HepG2 (cell line): Measurements from ENCODE around the gene RELL1. TPM values are rescaled to one million over a fixed set of nuclear protein-coding genes. Genes with fewer than 3 reads are reported as not detected.

Experiments
- ATF7 ChIP-seq, 2 experiments: fragments of 450-650 bp in 1 of 2; sonication (generic) in 1 of 2; formaldehyde crosslinking in 1 of 2; IDR thresholded peaks; 2 replicates each; pipeline versions ENCODE4 v1.4.0 to v1.6.1; 2016 to 2020; ENCODE audit warnings: antibody characterized with exemption in 1 of 2, mild to moderate bottlenecking in 1 of 2, missing genetic modification reagents in 1 of 2
- ATF7-NPFF ChIP-seq: sonication (generic); formaldehyde crosslinking; IDR thresholded peaks from 2 replicates; pipeline ENCODE4 v1.8.1; 2023; ENCODE audit warnings: mild to moderate bottlenecking, low read depth, missing genetic modification reagents, moderate library complexity
- BCL6 ChIP-seq: IDR thresholded peaks from 2 replicates; pipeline ENCODE4 v1.6.1; 2016; ENCODE audit warnings: missing genetic modification reagents, missing compliant biosample characterization
- HDAC1 ChIP-seq: sonication (generic); formaldehyde crosslinking; IDR thresholded peaks from 2 replicates; pipeline ENCODE4 v1.5.1; 2020; ENCODE audit warnings: mild to moderate bottlenecking, missing genetic modification reagents
- HDAC2 ChIP-seq: sonication (generic); formaldehyde crosslinking; IDR thresholded peaks from 2 replicates; pipeline ENCODE4 v1.4.0; 2020; ENCODE audit warnings: missing genetic modification reagents
- IKZF4 ChIP-seq: sonication (generic); formaldehyde crosslinking; IDR thresholded peaks from 2 replicates; pipeline ENCODE4 v1.5.1; 2020; ENCODE audit warnings: borderline replicate concordance, mild to moderate bottlenecking, low read depth, missing genetic modification reagents; ENCODE audit errors: not compliant biosample characterization
- KDM5B ChIP-seq: sonication (generic); formaldehyde crosslinking; IDR thresholded peaks from 2 replicates; pipeline ENCODE4 v1.4.0; 2020; ENCODE audit warnings: missing genetic modification reagents, mild to moderate bottlenecking, borderline replicate concordance
- KLF13 ChIP-seq: sonication (generic); formaldehyde crosslinking; IDR thresholded peaks from 2 replicates; pipeline ENCODE4 v1.4.0; 2020; ENCODE audit warnings: mild to moderate bottlenecking, missing genetic modification reagents
- RBFOX2 ChIP-seq: fragments of 200-400 bp; formaldehyde crosslinking; IDR thresholded peaks from 2 replicates; pipeline ENCODE4 v1.6.1; 2017; ENCODE audit warnings: low read depth, mild to moderate bottlenecking, low read length
- SRSF1 ChIP-seq: fragments of 200-400 bp; formaldehyde crosslinking; optimal IDR thresholded peaks from 2 replicates; pipeline ENCODE3; 2017; ENCODE audit warnings: mild to moderate bottlenecking, low read depth, low read length, moderate library complexity
- ZBTB49 ChIP-seq: sonication (generic); formaldehyde crosslinking; IDR thresholded peaks from 2 replicates; pipeline ENCODE4 v1.4.0; 2020; ENCODE audit warnings: missing genetic modification reagents, borderline replicate concordance
- ZBTB8A ChIP-seq: sonication (generic); formaldehyde crosslinking; IDR thresholded peaks from 2 replicates; pipeline ENCODE4 v1.4.0; 2020; ENCODE audit warnings: mild to moderate bottlenecking, low read depth, missing genetic modification reagents, borderline replicate concordance
- ZHX1 ChIP-seq: sonication (generic); formaldehyde crosslinking; IDR thresholded peaks from 2 replicates; pipeline ENCODE4 v1.8.1; 2022; ENCODE audit warnings: low read depth, mild to moderate bottlenecking, missing genetic modification reagents
- ZMYM2 ChIP-seq: sonication (generic); formaldehyde crosslinking; IDR thresholded peaks from 2 replicates; pipeline ENCODE4 v1.8.0; 2022; ENCODE audit warnings: mild to moderate bottlenecking, missing genetic modification reagents
- ZMYM4 ChIP-seq: sonication (generic); formaldehyde crosslinking; IDR thresholded peaks from 2 replicates; pipeline ENCODE4 v1.8.1; 2023; ENCODE audit warnings: mild to moderate bottlenecking, missing genetic modification reagents
- ZNF652 ChIP-seq: IDR thresholded peaks from 2 replicates; pipeline ENCODE4 v1.6.1; 2016; ENCODE audit warnings: low read depth, borderline replicate concordance
- ZNF670 ChIP-seq: sonication (generic); formaldehyde crosslinking; IDR thresholded peaks from 2 replicates; pipeline ENCODE4 v1.8.0; 2022; ENCODE audit warnings: mild to moderate bottlenecking, missing genetic modification reagents, borderline replicate concordance
- ZNF746 ChIP-seq: sonication (generic); formaldehyde crosslinking; IDR thresholded peaks from 2 replicates; pipeline ENCODE4 v1.8.0; 2022; ENCODE audit warnings: mild to moderate bottlenecking, missing genetic modification reagents
- polyA plus RNA-seq, 8 experiments: library from polyadenylated mRNA; depleted of rRNA in 3 of 8; stranded (reverse) in 7 of 8; unstranded in 1 of 8; fragments of >200 nt; fragmentation: Illumina TruSeq in 4 of 8; extraction: Trizol in 4 of 8; gene quantifications; 2 replicates each; pipeline versions ENCODE4 v1.2.1 to v1.2.3, GENCODE V29; 2011 to 2016; ENCODE audit warnings: low read depth in 4 of 8, missing spikeins in 1 of 8, mixed read lengths in 1 of 8; ENCODE audit not compliant: insufficient read depth in 1 of 8
- total RNA-seq, 5 experiments: library from RNA; depleted of rRNA; stranded (reverse); fragments of >200 nt; fragmentation: Illumina TruSeq; extraction: Trizol; gene quantifications; 2 replicates each; pipeline ENCODE4 v1.2.3, GENCODE V29; 2016; ENCODE audit warnings: low read depth in 1 of 5
- TF ChIP-seq, protein P1 (sequence below): sonication (generic); formaldehyde crosslinking; IDR thresholded peaks from 2 replicates; pipeline ENCODE4 v1.4.0; 2020; ENCODE audit warnings: mild to moderate bottlenecking, low read depth, missing genetic modification reagents
- TF ChIP-seq, protein P2 (sequence below): sonication (generic); formaldehyde crosslinking; IDR thresholded peaks from 2 replicates; pipeline ENCODE4 v1.4.0; 2020; ENCODE audit warnings: missing genetic modification reagents; ENCODE audit errors: not compliant biosample characterization

RELL1 gene
- total and polyA plus RNA-seq, 2 of the 13 experiments (the other 11 are each of a cell fraction or from before 2014, with no cell fraction given), result 8.4 to 58.4 TPM

GRCh38 chr4:37685823-37686372 is 278 bp downstream of the RELL1 start (continued):
- no peak for TF ChIP-seq SRSF1
- TF ChIP-seq KLF13 (CRISPR knock-in tag), result no peak
- peak; percentile 21; the same call in 1 of the 2 replicates for TF ChIP-seq KDM5B (CRISPR knock-in tag)
- TF ChIP-seq, protein P1, sequence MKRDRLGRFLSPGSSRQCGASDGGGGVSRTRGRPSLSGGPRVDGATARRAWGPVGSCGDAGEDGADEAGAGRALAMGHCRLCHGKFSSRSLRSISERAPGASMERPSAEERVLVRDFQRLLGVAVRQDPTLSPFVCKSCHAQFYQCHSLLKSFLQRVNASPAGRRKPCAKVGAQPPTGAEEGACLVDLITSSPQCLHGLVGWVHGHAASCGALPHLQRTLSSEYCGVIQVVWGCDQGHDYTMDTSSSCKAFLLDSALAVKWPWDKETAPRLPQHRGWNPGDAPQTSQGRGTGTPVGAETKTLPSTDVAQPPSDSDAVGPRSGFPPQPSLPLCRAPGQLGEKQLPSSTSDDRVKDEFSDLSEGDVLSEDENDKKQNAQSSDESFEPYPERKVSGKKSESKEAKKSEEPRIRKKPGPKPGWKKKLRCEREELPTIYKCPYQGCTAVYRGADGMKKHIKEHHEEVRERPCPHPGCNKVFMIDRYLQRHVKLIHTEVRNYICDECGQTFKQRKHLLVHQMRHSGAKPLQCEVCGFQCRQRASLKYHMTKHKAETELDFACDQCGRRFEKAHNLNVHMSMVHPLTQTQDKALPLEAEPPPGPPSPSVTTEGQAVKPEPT (CRISPR knock-in tag), result no peak
- no peak for TF ChIP-seq ZBTB49 (CRISPR knock-in tag)
- TF ChIP-seq ZBTB8A (CRISPR knock-in tag), result no peak
- no peak for TF ChIP-seq ZNF652 (CRISPR knock-in tag)
- no peak for TF ChIP-seq ATF7 (IDR thresholded peaks at IDR 0.05)
- no peak for TF ChIP-seq ATF7 (CRISPR knock-in tag; IDR thresholded peaks at IDR 0.05)
- TF ChIP-seq RBFOX2, result peak; percentile 87
- TF ChIP-seq IKZF4 (CRISPR knock-in tag), result peak; percentile 21
- no peak for TF ChIP-seq BCL6 (CRISPR knock-in tag)
- TF ChIP-seq, protein P2, sequence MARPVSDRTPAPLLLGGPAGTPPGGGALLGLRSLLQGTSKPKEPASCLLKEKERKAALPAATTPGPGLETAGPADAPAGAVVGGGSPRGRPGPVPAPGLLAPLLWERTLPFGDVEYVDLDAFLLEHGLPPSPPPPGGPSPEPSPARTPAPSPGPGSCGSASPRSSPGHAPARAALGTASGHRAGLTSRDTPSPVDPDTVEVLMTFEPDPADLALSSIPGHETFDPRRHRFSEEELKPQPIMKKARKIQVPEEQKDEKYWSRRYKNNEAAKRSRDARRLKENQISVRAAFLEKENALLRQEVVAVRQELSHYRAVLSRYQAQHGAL, result no peak
- TF ChIP-seq HDAC2, result no peak
- peak; percentile 42; the same call in 1 of the 2 replicates for TF ChIP-seq HDAC1
- TF ChIP-seq ZNF670 (CRISPR knock-in tag), result peak; percentile 39; the same call in 1 of the 2 replicates
- TF ChIP-seq ZMYM4 (CRISPR knock-in tag), result no peak
- TF ChIP-seq ZHX1, result no peak; the same call in 1 of the 2 replicates
- TF ChIP-seq ZNF746, result peak; percentile 43; the same call in 1 of the 2 replicates
- no peak for TF ChIP-seq ZMYM2
- TF ChIP-seq ATF7-NPFF (CRISPR knock-in tag), result peak; percentile 81; the same call in 1 of the 2 replicates
